ENCODE measurements around the gene ZBTB12.
"Not testable (repeated sequence)": the region's sequence is repeated elsewhere in the genome, so short reads cannot be mapped to it uniquely, and the experiment has no call there.

DNA sequence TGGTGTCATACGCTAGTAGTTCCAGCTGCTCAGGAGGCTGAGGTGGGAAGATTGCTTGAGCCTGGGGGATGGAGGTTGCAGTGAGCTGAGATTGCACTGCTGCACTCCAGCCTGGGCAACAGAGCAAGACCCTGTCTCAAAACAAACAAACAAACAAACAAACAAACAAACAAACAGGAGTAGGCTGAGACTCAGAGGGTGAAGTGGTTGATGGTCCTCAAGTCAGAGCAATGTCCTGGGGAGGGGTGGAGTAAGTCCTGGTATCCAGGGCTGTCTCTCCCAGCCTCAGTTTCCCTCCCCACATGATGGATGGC is 33.3 kb downstream of the ZBTB12 start:
- TF ChIP-seq CTCF (optimal IDR thresholded peaks at IDR 0.05 in 1 of 3, IDR thresholded peaks at IDR 0.05 in 1 of 3, conservative IDR thresholded peaks at IDR 0.05 in 1 of 3; ENCODE audit: extremely low read depth in 1 of 3, insufficient read depth in 2 of 3, low read length in 3 of 3); EZH2 (IDR thresholded peaks at IDR 0.05; ENCODE audit: low read length): not testable (repeated sequence)

Data from keratinocyte (primary cell).